Measurements from ENCODE around the gene ZNF483.

- TF ChIP-seq EZH2phosphoT487 (IDR thresholded peaks at IDR 0.05; ENCODE audit: low read depth), result no peak
- TF ChIP-seq CTCF (IDR thresholded peaks at IDR 0.05; ENCODE audit: low read depth, low read length), result no peak
Observed at GRCh38 chr9:111566234-111566633, 41.3 kb downstream of the ZNF483 start.
